Testis (tissue), 3 donors: ENCODE measurements around the gene RABGAP1L. TPM values are rescaled to one million over a fixed set of nuclear protein-coding genes. Genes with fewer than 3 reads are reported as not detected.
"Not testable (repeated sequence)": the region's sequence is repeated elsewhere in the genome, so short reads cannot be mapped to it uniquely, and the experiment has no call there.

Experiments
- DNase-seq: peaks from one replicate; pipeline ENCODE4 v3.0.0-alpha.2; 2019
- H3K27ac ChIP-seq, 2 donors: fragments of 200-600 bp; sonication (generic); one replicate each; pipeline ENCODE4 v1.5.1; 2019
- H3K27me3 ChIP-seq: fragments of 200-600 bp; sonication (generic); one replicate; pipeline ENCODE4 v1.5.1; 2019
- H3K36me3 ChIP-seq: fragments of 200-600 bp; sonication (generic); one replicate; pipeline ENCODE4 v1.5.1; 2017; ENCODE audit warnings: low read depth; ENCODE audit errors: missing control alignments
- H3K4me1 ChIP-seq: fragments of 200-600 bp; sonication (generic); one replicate; pipeline ENCODE4 v1.5.1; 2019
- H3K4me3 ChIP-seq, 2 donors: fragments of 200-600 bp; sonication (generic); one replicate each; pipeline ENCODE4 v1.5.1; 2017 to 2019
- H3K9me3 ChIP-seq: fragments of 200-600 bp; sonication (generic); one replicate; pipeline ENCODE4 v1.5.1; 2017
- CTCF ChIP-seq, 3 experiments: fragments of 450-650 bp in 2 of 3; fragments of 200-600 bp in 1 of 3; sonication (generic) in 1 of 3; IDR thresholded peaks; one replicate each; pipeline ENCODE4 v1.5.1; 2016 to 2019; ENCODE audit warnings: antibody characterized with exemption in 3 of 3, mild to moderate bottlenecking in 2 of 3, moderate library complexity in 1 of 3
- POLR2A ChIP-seq: fragments of 450-650 bp; IDR thresholded peaks from one replicate; pipeline ENCODE4 v1.6.1; 2017; ENCODE audit warnings: antibody characterized with exemption, mild to moderate bottlenecking, moderate library complexity
- WGBS, 2 donors: methylation state at CpG; one replicate each; pipeline ENCODE4 v1.1.5; 2018; 5-methylcytosine and 5-hydroxymethylcytosine counted together
- intact Hi-C: fragments of 100-400 bp; cut with DNase I; formaldehyde crosslinking; loops from one replicate; pipeline ENCODE4 v1.15.1; 2023; ENCODE audit warnings: low total_unique reads
- polyA plus RNA-seq: library from polyadenylated mRNA; stranded (reverse); fragments of 350-450 nt; fragmentation: Illumina TruSeq; extraction: RNeasy Lipid Tissue Mini Kit (QIAGEN cat#74804); gene quantifications from one replicate; pipeline ENCODE4 v1.2.3, GENCODE V29; 2014; ENCODE audit warnings: low read depth, low replicate concordance; ENCODE audit not compliant: insufficient read depth
- total RNA-seq, 2 donors: library from RNA; depleted of rRNA; stranded (reverse); fragments of >200 nt; gene quantifications; one replicate each; pipeline ENCODE4 v1.2.3, GENCODE V29; 2016

The RABGAP1L gene
- total and polyA plus RNA-seq, 3 donors from 2014 or later, result 40.5 to 53.1 (median 49.5) TPM

DNA sequence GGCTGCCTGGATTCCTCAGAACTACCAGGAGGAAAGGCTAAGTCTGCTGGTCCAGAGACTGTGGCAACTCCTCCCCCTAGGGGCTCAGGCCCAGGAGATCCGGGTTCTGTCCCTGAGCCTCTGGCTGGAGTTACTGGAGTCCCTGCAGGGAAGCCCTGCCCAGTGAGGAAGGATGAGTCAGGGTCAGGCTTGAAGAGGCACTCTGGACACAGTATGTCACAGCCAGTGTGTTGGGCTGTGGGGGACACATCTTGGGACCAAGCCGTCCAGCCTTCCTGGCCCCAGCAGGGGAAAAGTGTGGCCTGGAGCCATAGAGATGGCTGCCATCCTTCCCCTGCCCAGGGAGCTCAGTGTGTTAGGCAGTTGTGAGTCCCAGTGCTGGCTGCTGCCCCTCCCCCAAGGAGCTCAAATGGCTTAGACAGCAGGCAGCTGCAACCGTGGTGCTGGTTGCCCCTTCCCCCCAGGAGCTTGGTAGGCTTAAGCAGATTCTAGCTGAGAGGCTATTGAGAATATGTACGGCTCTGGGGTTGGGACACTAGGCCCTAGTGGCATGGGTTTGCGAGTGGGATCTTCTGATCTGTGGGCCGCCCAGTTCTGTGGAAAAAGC is 28.2 kb upstream of the RABGAP1L start:
- DNase-seq, result no peak
- intact Hi-C loops, result no loop called here
- WGBS, 2 donors, result 75% methylated on average over 4 to 6 of the region's 6 CpGs

GRCh38 chr1:174134003-174134659 is 25.2 kb upstream of the RABGAP1L start:
- no peaks in the 10 kb centered on the region for H3K4me1 ChIP-seq
- no peaks in the 10 kb centered on the region for H3K36me3 ChIP-seq
- 91 to 93% methylated on average over 3 of the region's 3 CpGs for WGBS, 2 donors
- no peaks in the 10 kb centered on the region for H3K27me3 ChIP-seq
- DNase-seq, result no peak
- intact Hi-C loops, result no loop called here
- no peaks in the 10 kb centered on the region for H3K9me3 ChIP-seq
- H3K4me3 ChIP-seq, result no peak overlapping the region
- no peak overlapping the region for H3K27ac ChIP-seq
- no peak for TF ChIP-seq CTCF (IDR thresholded peaks at IDR 0.05)
- no peak for TF ChIP-seq POLR2A

More for the DNA sequence above, 28.2 kb upstream of the RABGAP1L start:
- Histone ChIP-seq H3K27ac (no peak overlapping the region), H3K27me3 (no peaks in the 10 kb centered on the region), H3K36me3 (no peaks in the 10 kb centered on the region), H3K4me1 (no peaks in the 10 kb centered on the region), H3K9me3 (no peaks in the 10 kb centered on the region), H3K4me3 (no peak overlapping the region)
- no peak for TF ChIP-seq POLR2A
- TF ChIP-seq CTCF (IDR thresholded peaks at IDR 0.05), result no peak

- no peak for DNase-seq
- Histone ChIP-seq H3K4me1 (no peaks in the 10 kb centered on the region), H3K9me3 (no peaks in the 10 kb centered on the region), H3K27ac (no peak overlapping the region), H3K4me3 (no peak overlapping the region), H3K36me3 (no peaks in the 10 kb centered on the region), H3K27me3 (no peaks in the 10 kb centered on the region)
- intact Hi-C loops, result no loop called here
- TF ChIP-seq POLR2A (no peak), CTCF (IDR thresholded peaks at IDR 0.05) (no peak)
- WGBS, 2 donors, result 64 to 88% methylated on average over 2 of the region's 2 CpGs
These were observed 24.1 kb upstream of the RABGAP1L start for GRCh38 chr1:174135211-174135610.

DNA sequence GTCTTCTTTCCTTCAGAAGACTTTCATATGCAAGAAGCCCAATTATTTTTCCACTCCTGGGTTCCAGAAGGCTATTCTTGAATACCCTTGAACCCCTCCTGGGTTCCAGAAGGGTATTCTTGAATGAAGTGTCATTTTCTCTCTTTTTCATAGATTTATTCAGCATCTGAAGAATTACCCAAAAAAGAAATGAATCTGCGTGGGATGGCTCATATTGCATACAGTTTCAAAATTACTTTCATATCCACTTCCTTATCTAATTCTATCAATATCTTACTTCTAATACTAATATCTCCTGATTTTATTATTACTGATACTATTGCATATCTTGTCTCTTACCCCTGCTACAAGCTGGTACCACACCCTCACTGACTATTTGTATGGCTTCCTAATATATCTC is 22.6 kb upstream of the RABGAP1L start:
- Histone ChIP-seq H3K4me3 (no peak overlapping the region), H3K36me3 (no peaks in the 10 kb centered on the region), H3K4me1 (no peaks in the 10 kb centered on the region), H3K27me3 (no peaks in the 10 kb centered on the region), H3K27ac (no peak overlapping the region), H3K9me3 (no peaks in the 10 kb centered on the region)
- TF ChIP-seq CTCF (IDR thresholded peaks at IDR 0.05) (no peak), POLR2A (no peak)
- intact Hi-C loops, result no loop called here
- WGBS, 2 donors, result 92 to 95% methylated on average over 1 of the region's 1 CpG
- no peak for DNase-seq

DNA sequence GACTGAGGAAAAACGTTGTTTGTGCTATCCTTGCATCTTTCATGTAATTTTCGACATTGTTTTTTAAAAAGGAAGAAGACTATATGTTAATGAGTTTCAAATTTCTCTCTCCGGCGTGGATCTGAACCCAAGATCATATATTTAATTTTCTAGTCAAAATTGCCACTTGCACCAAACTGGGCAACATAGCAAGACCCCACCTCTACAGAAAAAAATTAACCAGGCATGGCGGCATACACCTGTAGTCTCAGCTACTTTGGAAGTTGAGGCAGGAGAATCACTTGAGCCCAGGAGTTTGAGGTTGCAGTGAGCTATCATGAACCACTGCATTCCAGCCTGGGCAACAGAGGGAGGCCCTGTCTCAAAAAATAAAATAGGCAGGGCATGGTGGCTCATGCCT is 16.5 kb upstream of the RABGAP1L start:
- intact Hi-C loops, result no loop called here
- no peaks in the 10 kb centered on the region for H3K36me3 ChIP-seq
- no peak for DNase-seq
- H3K4me1 ChIP-seq, result no peaks in the 10 kb centered on the region
- TF ChIP-seq CTCF (IDR thresholded peaks at IDR 0.05), result no peak
- no peak for TF ChIP-seq POLR2A
- 86 to 90% methylated on average over 5 of the region's 5 CpGs for WGBS, 2 donors
- H3K9me3 ChIP-seq, result no peaks in the 10 kb centered on the region
- no peaks in the 10 kb centered on the region for H3K27me3 ChIP-seq
- H3K4me3 ChIP-seq, result no peak overlapping the region
- no peak overlapping the region for H3K27ac ChIP-seq

- 80 to 91% methylated on average over 12 of the region's 12 CpGs for WGBS, 2 donors
- DNase-seq, H3K4me3 ChIP-seq, H3K27ac ChIP-seq, H3K4me1 ChIP-seq, H3K27me3 ChIP-seq, H3K9me3 ChIP-seq, intact Hi-C loops, H3K36me3 ChIP-seq: not testable (repeated sequence)
These were observed 15.5 kb upstream of the RABGAP1L start for GRCh38 chr1:174143727-174144396.

- intact Hi-C loops, H3K36me3 ChIP-seq: not testable (repeated sequence)
- 83 to 96% methylated on average over 1 to 3 of the region's 3 CpGs for WGBS, 2 donors
These were observed 14.9 kb upstream of the RABGAP1L start for GRCh38 chr1:174144397-174144783.

More at GRCh38 chr1:174144397-174144783, 14.9 kb upstream of the RABGAP1L start:
- H3K4me1 ChIP-seq, H3K4me3 ChIP-seq, H3K27me3 ChIP-seq, H3K9me3 ChIP-seq, H3K27ac ChIP-seq, DNase-seq: not testable (repeated sequence)
